Measurements from ENCODE around the gene CRELD1. TPM values are rescaled to one million over a fixed set of nuclear protein-coding genes. Genes with fewer than 3 reads are reported as not detected.
A peak's percentile ranks its signal among the peaks of the same experiment; 100 is the strongest.

CRELD1 gene
- total RNA-seq, 1 experiment from 2014 or later: 13.2 TPM

GRCh38 chr3:9986230-9986725, 52.6 kb downstream of the CRELD1 start:
- TF ChIP-seq CTCF (conservative IDR thresholded peaks at IDR 0.05; ENCODE audit: low read depth, low read length): no peak
- TSS peak; percentile 60 for BruUV-seq (replicated peaks)
- intact Hi-C loops (cut with micrococcal nuclease; ENCODE audit: unreplicated experiment): no loop called here
- CTCF ChIA-PET: no interaction called here
- Histone ChIP-seq H3K4me1 (ENCODE audit: insufficient read depth, low read length, poor library complexity, severe bottlenecking) (peaks cover 13% of the 10 kb centered on the region), H3K27ac (ENCODE audit: low read depth, low read length, poor library complexity, severe bottlenecking) (peak overlapping the region; percentile 79), H3K27me3 (replicated peaks; ENCODE audit: insufficient read depth, low read depth, low read length, poor library complexity) (no peaks in the 10 kb centered on the region), H3K4me3 (ENCODE audit: low read depth, low read length, poor library complexity, severe bottlenecking) (peak overlapping the region; percentile 79), H3K9me3 (ENCODE audit: low read depth, low read length, poor library complexity, severe bottlenecking) (no peaks in the 10 kb centered on the region), H3K36me3 (ENCODE audit: insufficient read depth, low read length, poor library complexity, severe bottlenecking) (peaks cover 6% of the 10 kb centered on the region)
- DNase-seq (ENCODE audit: low spot score): no peak
- POLR2A ChIA-PET (ENCODE audit: low non-redundant PET): no interaction called here

GRCh38 chr3:9994086-9994844, 60.6 kb downstream of the CRELD1 start:
- Histone ChIP-seq H3K27me3 (replicated peaks; ENCODE audit: insufficient read depth, low read depth, low read length, poor library complexity) (no peaks in the 10 kb centered on the region), H3K27ac (ENCODE audit: low read depth, low read length, poor library complexity, severe bottlenecking) (no peak overlapping the region), H3K4me3 (ENCODE audit: low read depth, low read length, poor library complexity, severe bottlenecking) (no peak overlapping the region), H3K4me1 (ENCODE audit: insufficient read depth, low read length, poor library complexity, severe bottlenecking) (no peaks in the 10 kb centered on the region), H3K9me3 (ENCODE audit: low read depth, low read length, poor library complexity, severe bottlenecking) (no peaks in the 10 kb centered on the region), H3K36me3 (ENCODE audit: insufficient read depth, low read length, poor library complexity, severe bottlenecking) (peaks cover 21% of the 10 kb centered on the region)
- ChIA-PET POLR2A (ENCODE audit: low non-redundant PET) (interaction anchor here (0.5 to 0.7 kb wide), 3 partner anchors 15 to 200 kb away, joined by 3 to 11 read pairs (median 4); no protein-coding TSS in a partner anchor), CTCF (no interaction called here)
- no peak for TF ChIP-seq CTCF (conservative IDR thresholded peaks at IDR 0.05; ENCODE audit: low read depth, low read length)
- TF ChIP-seq EZH2 (IDR thresholded peaks at IDR 0.05; ENCODE audit: borderline replicate concordance, low read depth, low read length, poor library complexity, severe bottlenecking): no peak
- BruUV-seq (replicated peaks): no TSS peak
- no peak for DNase-seq (ENCODE audit: low spot score)
- intact Hi-C loops (cut with micrococcal nuclease; ENCODE audit: unreplicated experiment): no loop called here

Other genes starting within 250 kb of the CRELD1 start
- gene CPNE9, start 230.0 kb upstream of the CRELD1 start, total RNA-seq (2021): not detected in 2 replicates
- 30.7 and 32.0 TPM in 2 replicates for gene BRPF1, start 202.1 kb upstream of the CRELD1 start, total RNA-seq (2021)
- 48.8 and 60.2 TPM in 2 replicates for gene OGG1, start 183.9 kb upstream of the CRELD1 start, total RNA-seq (2021)
- 26.7 and 28.0 TPM in 2 replicates for gene CAMK1, start 163.9 kb upstream of the CRELD1 start, total RNA-seq (2021)
- gene TADA3, start 141.4 kb upstream of the CRELD1 start, total RNA-seq (2021): 46.1 and 49.6 TPM in 2 replicates
- gene ARPC4, start 140.8 kb upstream of the CRELD1 start, total RNA-seq (2021): 128 and 152 TPM in 2 replicates
- gene TTLL3, start 123.6 kb upstream of the CRELD1 start, total RNA-seq (2021): 6.7 and 9.5 TPM in 2 replicates
- gene RPUSD3, start 89.8 kb upstream of the CRELD1 start, total RNA-seq (2021): 46.9 and 67.2 TPM in 2 replicates
- gene CIDEC, start 53.6 kb upstream of the CRELD1 start, total RNA-seq (2021): not detected in 2 replicates
- 38.1 and 38.8 TPM in 2 replicates for gene JAGN1, start 43.2 kb upstream of the CRELD1 start, total RNA-seq (2021)
- 2.3 and 2.6 TPM in 2 replicates for gene IL17RE, start 31.0 kb upstream of the CRELD1 start, total RNA-seq (2021)
- gene IL17RC, start 16.7 kb upstream of the CRELD1 start, total RNA-seq (2021): 9.3 and 15.2 TPM in 2 replicates
- 1.1 and 1.8 TPM in 2 replicates for gene PRRT3, start 18.6 kb downstream of the CRELD1 start, total RNA-seq (2021)
- 43.8 and 59.5 TPM in 2 replicates for gene EMC3, start 53.0 kb downstream of the CRELD1 start, total RNA-seq (2021)
- 64.6 and 69.2 TPM in 2 replicates for gene FANCD2, start 92.6 kb downstream of the CRELD1 start, total RNA-seq (2021)
- not detected in 2 replicates for gene FANCD2OS, start 174.4 kb downstream of the CRELD1 start, total RNA-seq (2021)
- gene BRK1, start 181.8 kb downstream of the CRELD1 start, total RNA-seq (2021): 121 and 123 TPM in 2 replicates
- gene VHL, start 207.9 kb downstream of the CRELD1 start, total RNA-seq (2021): 46.4 and 57.3 TPM in 2 replicates
- 0.34 and 0.63 TPM in 2 replicates for gene IRAK2, start 231.1 kb downstream of the CRELD1 start, total RNA-seq (2021)

Data from A673 (cell line).